A172 (cell line): ENCODE measurements around the gene CNOT11. TPM values are rescaled to one million over a fixed set of nuclear protein-coding genes. Genes with fewer than 3 reads are reported as not detected.
"Not testable (repeated sequence)": the region's sequence is repeated elsewhere in the genome, so short reads cannot be mapped to it uniquely, and the experiment has no call there.

Experiments
- DNase-seq: peaks from one replicate; pipeline ENCODE4 v3.0.0-alpha.2; 2015; ENCODE audit warnings: low spot score
- total RNA-seq: library from RNA; depleted of rRNA; stranded (reverse); fragments of >200 nt; shearing (Covaris generic); gene quantifications from 2 replicates; pipeline ENCODE4 v1.2.3, GENCODE V29; 2014; rRNA removed

CNOT11 gene
- total RNA-seq = 61.9 and 68.6 TPM in 2 replicates

DNA sequence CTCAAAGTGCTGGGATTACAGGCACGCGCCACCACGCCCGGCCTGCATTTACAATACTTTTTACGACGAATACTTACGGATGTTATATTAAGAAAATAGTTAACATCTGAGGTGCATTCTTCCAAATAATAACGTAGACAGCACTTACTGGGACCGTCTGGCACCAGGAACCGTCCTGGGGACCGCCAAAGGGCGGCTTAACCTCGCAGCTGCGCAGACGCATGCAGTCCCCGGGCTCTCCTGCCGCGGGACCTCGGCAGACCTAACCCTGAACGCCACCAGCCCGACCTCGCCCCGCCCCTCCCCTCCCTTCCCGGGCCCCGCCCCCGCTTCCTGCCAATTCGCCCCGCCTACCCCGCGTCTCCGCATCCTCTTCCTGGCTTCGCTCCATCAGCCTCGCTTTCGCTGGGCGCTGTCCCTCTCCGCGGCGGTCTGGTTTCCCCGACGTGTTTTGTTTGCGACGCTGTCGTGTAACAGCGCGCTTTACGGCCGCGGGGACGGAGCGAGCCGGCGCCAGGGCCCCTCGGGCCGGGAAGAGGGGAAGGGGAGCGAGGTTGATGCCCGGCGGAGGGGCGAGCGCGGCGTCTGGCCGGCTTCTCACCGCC lies at the start of gene CNOT11:
CNOT11 (plus strand) TSS at position 479 of the 605 bp plus-strand sequence; CDS start at position 558, 79 bp downstream.
- peak; percentile 94 for DNase-seq

DNA sequence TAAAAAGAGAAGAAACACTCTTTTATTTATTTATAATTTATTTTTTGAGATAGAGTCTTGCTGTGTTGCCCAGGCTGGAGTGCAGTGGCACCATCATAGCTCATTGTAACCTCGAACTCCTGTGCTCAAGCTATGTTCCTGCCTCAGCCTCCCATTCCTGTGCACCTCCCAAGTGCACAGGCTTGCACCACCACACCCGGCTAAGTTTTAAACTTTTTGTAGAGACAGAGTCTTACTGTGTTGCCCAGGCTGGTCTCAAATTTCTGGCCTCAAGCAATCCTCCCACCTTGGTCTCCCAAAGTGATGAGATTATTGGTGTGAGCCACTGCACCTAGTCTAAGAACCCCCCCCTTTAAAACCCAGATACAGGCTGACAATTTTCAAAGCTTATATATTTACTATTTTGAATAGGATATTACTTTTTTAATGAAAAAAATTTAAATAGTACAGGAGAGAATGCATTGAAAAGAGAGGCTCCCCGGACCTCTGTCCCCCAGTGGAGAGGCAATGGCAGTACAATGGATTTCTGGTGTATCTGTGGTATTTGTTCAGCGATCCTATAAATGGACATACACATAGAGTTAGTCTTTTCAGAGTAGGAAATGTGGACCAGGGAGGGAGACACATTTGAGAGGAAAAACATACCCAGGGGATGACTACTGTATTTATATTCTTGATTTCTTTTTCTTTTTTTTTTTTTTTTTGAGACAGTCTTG lies 48.1 kb upstream of the CNOT11 start:
- no peak for DNase-seq

DNA sequence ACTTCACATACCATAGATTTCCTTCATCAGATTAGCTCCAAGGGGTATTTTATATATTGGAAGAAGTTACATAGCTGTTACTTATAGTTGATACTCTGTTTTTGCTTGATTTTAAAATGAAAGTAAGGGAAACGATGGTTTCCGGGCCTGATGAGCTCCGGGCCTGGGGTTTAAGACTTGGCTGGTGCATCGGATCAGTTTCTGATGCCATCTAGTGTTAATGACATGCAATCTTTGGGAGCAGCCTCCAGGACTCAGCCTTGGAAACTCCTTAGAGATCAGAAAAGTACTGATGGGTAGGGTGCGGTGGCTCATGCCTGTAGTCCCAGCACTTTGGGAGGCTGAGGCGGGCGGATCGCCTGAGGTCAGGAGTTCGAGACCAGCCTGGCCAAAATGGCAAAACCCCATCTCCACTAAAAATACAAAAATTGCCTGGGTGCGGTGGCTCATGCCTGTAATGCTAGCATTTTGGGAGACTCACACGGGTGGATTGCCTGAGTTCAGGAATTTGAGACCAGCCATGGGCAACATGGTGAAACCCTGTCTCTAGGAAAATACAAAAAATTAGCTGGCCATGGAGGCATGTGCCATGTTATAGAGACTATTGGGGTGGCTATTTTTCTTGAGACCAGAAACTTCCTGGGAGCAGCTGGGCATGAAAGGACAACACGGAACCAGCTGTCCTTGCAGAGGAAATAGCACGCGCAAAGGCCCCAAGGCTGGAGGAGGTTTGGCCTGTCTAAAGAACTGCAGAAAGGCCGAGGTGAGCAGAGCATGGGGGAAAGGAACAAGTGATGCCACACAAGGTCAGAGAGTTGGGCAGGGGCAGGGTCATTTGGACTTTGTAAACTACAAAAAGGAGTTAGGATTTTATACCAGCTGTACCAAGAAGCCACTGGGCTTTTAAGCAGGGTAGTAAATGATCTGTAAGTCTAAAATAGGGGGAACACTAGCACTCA lies 46.9 kb upstream of the CNOT11 start:
- DNase-seq = peak; percentile 92

DNA sequence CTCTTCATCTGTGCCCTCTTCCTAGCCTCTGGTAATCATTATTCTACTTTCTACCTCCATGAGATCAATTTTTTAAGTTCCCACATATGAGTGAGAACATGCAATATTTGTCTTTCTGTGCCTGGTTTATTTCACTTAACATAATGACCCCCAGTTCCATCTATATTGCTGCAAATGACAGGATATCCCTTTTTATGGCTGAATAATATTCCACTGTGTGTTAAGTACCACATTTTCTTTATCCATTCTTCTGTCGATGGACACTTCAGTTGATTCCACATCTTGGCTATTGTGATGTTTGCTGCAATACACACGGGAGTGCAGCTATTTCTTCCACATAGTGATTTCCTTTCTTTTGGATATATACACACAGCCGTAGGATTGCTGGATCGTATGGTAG lies 43.9 kb upstream of the CNOT11 start:
- DNase-seq = no peak

DNA sequence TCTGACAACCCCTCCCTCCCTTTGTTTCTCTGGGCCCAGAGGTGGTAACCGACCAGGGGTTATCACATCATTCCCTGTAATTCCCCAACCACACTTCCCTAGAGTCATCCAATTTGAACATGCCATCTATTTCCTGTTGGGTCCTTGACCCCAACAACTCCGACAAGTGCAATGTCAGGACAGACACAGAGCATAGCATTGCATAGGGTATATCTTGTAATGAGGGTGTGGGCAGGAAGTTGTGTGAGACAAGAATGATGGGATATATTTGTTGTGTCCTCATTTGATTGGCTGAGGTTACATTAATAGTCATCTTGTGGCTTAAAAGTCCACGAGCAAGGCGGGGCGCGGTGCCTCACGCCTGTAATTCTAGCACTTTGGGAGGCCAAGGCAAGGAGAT lies 33.4 kb upstream of the CNOT11 start:
- no peak for DNase-seq

DNA sequence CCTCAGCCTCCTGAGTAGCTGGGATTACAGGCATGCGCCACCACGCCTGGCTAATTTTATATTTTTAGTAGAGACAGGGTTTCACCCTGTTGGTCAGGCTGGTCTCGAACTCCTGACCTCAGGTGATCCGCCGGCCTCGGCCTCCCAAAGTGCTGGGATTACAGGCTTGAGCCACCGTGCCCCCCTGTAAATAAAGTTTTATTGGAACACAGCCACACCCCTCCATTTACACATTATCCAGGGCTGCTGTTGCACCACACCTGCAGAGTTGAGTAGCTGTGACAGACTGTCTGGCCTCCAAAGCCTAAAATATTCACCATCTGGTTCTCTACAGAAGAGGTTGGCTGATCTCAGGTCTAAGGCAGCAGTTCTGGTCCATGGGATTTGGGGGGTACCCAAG lies 32.6 kb upstream of the CNOT11 start:
- not testable (repeated sequence) for DNase-seq

DNA sequence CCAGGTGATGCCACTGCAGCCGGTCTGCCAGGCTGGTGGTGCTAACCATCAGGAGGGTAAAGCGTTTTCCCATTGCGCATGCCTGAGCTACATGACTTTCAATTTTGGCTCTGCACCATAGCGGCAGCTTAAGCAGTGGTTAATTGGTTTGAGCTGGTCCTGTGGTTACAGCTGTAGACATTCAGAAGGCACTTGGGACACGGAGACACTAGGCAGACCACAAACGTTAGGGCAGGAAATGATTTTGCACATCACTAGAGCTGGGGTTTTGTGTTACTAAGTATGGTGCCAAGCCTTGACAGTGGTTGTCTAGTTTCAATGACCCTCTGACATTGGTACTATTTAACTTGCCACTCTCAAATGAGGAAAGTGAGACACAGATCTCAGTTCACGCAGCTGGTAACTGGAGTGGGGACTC lies 28.9 kb upstream of the CNOT11 start:
- peak; percentile 59 for DNase-seq

DNA sequence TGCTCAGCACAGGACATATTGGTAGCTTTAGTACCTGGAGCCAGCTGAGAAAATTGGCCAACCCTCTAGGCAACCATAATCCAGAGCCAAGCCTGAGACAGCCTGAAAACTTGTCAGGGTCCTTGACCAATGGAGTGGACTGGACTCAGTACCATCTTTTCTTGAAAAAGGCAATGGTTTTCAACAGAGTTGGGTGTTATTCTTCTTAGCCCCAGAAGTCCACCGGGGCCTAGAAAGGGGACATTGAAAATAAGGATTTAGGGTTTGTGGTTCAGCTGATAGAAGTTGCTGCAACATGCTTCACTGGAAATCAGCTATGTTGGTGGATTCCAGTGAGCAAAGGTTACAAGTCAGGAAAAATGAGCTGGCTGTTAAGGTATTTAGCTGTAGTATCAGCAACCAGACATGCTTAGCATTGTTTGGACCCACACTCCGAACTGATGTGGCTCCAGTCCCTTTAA lies 22.1 kb upstream of the CNOT11 start:
- DNase-seq = no peak

DNA sequence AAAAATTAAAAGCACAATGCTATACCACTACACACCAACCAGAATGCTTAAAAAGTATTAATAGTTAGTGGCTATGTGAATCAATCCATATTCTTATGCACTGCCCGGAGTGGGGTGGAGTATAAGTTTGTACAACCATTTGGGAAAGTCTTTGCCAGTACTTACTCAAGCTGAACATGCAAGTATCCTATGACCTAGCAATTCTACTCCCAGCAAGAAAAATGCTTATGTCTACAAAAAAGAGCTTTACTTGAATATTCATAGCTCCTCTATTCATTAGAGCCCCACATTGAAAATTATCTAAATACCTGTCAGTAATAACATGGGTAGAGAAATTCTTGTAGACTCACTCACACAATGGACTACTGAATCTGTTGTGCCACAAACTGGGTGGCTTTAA lies 21.4 kb upstream of the CNOT11 start:
- no peak for DNase-seq

DNA sequence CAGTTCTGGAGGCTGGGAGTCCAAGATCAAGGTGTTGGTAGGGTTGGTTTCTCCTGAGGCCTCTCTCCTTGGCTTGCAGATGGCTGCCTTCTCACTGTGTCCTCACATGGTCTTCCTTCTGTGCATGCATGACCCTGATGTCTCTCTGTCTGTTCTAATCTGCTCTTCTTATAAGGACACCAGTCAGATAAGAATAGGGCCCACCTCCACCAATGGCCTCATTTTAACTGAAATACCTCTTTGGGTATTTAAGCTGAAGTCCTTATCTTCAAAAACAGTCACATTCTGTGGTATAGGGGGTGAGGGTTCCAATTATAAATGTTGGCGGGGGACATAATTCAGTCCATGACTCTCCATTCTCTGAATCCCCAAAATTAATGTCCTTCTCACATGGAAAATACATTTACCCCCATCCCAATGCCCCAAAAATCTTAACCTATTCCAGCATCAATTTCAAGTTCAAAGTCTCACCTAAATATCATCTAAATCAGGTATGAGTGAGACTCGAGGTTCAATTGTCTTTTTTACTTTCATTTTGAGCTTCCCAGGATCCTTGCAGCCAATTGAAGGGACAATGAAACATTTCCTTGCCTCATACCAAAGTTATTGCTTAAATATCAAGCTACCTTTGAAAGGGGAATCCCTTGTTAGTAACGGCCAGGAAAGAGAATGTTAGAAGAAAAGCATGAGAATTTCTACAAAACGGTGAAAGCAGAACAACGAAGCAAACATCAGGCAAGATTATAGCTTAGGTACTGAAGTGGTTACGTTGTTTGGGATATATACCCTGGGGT lies 20.6 kb upstream of the CNOT11 start:
- no peak for DNase-seq

DNA sequence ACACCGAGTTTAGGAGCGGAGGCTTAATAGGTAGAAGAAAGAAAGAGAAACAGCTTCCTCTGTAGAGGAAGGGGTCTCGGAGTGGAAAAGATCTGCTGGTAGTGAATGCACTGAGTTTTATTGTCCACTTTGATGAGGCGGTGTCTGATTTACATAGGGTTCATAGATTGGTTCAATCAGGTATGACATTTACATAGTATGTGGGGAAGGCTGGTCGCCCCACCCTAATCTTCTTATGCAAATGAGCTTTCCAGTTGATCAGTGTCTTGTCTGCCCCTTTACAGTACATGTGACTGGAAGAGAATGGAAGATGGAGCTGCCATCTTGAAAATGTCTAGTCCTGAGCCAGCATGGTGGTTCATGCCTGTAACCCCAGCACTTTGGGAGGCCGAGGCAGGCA lies 19.9 kb upstream of the CNOT11 start:
- DNase-seq = no peak

DNA sequence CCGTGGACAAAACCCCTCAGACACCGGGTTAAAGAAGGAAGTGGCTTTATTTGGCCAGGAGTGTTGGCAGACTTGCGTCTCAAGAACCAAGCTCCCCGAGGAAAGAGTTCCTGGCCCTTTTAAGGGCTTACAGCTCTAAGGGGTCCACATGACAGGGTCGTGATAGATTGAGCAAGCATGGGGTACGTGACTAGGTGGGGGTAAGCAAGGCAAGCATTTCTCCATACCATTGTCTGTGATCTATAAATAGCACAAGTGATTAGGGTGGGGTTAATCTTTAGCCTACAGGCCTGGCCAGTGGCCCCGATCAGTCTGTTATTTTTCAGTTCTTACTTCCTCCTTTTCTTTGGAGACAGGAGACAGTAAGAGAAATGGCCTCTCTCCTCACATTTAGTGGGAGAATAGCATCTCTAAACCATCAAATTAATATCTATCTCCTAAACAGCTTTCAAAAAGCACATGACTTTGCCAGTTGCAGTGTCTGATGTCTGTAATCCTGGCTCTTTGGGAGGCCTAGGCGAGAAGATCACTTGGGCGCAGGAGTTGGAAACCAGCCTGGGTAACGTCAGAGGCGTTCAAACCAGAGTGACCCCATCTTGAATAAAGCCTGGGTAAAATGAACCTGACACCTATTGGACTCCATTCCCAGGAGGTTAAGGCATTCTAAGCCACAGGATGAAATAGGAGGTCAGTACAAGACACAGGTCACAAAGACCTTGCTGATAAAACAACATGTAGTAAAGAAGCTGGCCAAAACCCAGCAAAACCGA lies 18.3 kb upstream of the CNOT11 start:
- no peak for DNase-seq

DNA sequence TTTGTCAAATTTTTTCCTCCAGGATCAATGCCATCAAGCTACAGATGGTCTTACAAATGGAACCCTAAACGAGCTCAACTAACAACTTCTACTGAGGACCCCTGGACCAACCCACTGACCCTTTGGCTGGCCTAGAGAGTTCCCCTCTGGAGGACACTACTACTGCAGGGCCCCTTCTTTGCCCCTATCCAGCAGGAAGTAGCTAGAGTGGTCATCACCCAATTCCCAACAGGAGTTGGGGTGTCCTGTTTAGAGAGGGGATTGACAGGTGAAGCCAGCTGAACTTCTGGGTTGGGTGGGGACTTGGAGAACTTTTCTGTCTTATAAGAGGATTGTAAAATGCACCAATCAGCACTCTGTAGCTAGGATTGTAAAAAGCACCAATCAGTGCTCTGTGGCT lies 16.7 kb upstream of the CNOT11 start:
- DNase-seq = not testable (repeated sequence)

DNA sequence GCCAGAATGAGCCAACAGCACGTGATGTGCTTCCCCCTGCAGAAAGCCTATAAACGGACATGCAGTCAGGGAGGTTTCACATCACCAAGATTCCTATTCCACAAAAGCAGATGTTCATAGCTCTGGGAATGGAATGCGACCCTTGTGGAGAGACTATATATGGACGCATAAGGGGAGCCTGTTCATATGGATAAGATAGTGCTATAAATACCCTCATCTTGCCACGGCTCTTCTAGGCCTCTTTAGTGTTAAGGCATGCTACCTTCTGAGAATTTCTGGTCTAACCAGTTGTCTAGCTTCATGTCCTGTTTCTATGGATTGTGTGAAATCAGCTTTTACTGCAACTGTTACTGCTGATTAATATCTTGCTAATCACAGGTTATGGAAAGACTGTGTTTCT lies 14.7 kb upstream of the CNOT11 start:
- not testable (repeated sequence) for DNase-seq

DNA sequence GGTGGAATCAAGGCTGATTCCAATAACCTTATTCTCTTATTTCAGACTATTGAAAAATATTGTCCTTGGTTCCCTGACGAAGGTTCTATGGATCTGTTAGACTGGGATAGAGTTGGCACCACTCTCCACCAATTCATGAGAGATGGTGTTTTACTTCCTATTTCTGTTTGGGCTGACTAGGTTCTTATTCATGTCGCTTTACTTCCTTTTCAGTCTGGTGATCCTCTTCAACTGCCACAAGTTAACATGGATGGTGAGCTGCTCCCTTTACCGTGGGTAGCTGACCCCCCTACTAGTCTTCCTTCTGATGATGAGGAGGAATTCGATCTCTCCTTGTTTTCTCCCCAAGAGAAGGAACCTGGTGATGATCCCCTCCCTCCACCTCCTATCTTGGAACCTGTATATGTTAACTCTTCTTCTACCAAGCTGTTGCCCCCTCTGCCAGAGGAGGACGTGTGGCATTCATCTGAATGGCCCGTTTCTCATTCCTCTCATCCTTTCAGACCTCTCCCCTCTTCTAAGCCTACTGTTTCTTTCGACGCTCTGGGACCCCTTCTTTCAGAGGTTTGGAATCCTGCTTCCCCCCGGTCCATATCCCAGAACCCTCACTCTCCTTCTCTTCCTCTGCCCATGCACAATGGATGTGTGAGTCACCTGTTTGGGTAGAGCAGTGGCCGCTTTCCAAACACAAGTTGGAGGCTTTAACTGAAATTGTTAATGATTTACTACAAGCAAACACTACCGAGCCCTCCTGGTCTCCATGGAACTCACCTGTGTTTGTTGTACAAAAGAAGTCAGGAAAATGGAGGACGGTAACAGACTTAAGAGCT lies 13.5 kb upstream of the CNOT11 start:
- DNase-seq = no peak

DNA sequence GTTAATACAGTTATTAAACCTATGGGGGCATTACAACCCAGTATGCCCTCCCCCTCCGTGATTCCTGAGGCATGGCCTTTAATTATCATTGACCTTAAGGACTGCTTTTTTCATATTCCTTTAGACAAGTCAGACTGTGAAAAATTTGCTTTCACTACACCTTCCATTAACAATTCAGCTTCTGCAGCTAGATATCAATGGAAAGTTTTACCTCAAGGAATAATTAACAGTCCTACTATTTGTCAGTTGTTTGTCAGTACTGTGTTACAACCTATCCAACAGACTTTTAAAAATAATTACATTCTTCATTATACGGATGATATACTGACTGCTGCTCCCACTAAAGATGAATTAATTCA lies 12.9 kb upstream of the CNOT11 start:
- not testable (repeated sequence) for DNase-seq

DNA sequence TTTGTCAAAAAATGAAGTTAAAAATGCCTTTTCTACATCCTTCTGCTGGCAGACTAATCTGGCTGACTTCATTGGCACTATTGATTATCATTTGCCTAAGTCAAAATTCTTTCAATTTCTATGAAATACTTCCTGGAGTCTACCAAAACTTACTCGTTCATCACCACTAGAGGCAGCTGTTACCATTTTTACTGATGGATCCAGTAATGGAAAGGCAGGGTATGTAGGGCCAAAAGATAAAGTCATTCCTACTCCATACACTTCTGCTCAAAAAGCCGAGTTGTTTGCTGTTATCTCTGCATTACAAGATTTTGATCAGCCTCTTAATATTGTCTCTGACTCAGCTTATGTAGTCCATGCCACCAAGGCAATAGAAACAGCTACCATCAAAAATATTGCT lies 12.0 kb upstream of the CNOT11 start:
- DNase-seq = not testable (repeated sequence)

DNA sequence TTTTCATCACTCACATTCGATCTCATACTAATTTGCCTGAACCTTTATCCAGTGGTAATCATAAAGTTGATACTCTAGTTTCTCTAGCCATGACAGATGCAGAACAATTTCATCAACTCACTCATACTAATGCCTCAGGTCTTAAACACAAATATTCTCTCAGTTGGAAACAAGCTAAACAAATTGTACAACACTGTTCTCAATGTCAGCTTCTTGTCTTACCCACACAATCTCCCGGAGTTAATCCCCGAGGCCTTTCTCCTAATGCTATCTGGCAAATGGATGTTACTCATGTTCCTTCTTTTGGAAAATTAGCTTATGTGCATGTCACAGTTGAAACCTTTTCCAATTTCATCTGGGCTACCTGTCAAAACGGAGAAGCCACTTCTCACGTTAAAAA lies 11.5 kb upstream of the CNOT11 start:
- no peak for DNase-seq

DNA sequence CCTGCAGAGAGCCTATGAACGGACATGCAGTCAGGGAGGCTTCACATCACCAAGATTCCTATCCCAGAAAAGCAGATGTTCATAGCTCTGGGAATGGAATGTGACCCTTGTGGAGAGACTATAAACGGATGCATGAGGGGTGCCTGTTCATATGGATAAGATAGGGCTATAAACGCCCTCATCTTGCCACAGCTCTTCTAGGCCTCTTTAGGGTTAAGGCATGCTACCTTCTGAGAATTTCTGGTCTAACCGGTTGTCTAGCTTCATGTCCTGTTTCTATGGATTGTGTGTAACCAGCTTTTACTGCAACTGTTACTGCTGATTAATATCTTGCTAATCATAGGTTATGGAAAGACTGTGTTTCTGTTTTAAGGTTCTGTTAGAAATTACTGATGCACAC lies 8.3 kb upstream of the CNOT11 start:
- DNase-seq = not testable (repeated sequence)

DNA sequence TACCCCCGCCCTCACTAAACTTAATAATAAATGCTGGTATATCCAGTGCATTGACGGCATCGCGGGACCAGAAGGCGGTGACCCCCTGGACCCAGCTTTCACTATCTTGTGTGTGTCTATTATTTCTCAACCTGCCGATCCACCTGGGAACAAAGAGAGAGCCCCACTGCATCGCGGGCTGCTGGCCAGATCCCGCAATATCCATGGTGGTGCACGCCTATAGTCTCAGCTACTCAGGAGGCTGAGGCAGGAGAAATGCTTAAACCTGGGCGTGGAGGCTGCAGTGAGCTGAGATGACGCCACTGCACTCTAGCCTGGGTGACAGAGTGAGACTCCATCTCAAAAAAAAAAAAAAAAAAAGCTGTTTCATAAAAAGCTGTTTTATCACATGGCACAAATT lies 7.8 kb upstream of the CNOT11 start:
- not testable (repeated sequence) for DNase-seq
